ENCODE data around the gene RYR1. TPM values are rescaled to one million over a fixed set of nuclear protein-coding genes. Genes with fewer than 3 reads are reported as not detected.
"Not testable (repeated sequence)": the region's sequence is repeated elsewhere in the genome, so short reads cannot be mapped to it uniquely, and the experiment has no call there.

Gene RYR1
- total RNA-seq, 6 experiments from 2014 or later, result not detected

DNA sequence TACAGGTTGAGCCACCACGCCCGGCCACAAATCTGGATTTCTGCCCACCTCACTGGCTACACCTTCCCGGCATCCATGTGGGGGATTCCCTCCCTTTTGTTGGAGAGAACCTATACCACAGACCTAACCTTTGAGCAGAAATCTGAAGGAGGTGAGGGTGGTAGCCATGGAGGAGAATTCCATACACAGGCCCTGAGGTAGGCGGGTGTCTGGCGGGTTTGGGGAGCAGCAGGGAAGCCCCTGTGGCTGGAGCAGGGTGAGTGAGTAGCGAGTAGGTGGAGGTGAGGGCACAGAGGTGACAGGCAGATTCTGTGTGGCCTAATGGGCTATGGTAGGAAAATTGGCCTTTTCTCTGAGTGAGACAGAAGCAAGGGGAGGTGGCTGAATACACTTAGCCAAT, 196.1 kb downstream of the RYR1 start:
- H3K4me3 Mint-ChIP-seq, result no peak overlapping the region
- H3K36me3 Mint-ChIP-seq (ENCODE audit: low read depth), result peaks cover 33% of the 10 kb centered on the region
- no peaks in the 10 kb centered on the region for H3K9me3 Mint-ChIP-seq
- peaks cover 3% of the 10 kb centered on the region for H3K27me3 Mint-ChIP-seq (ENCODE audit: insufficient read depth)
- DNase-seq, result no peak
- H3K4me1 Mint-ChIP-seq (ENCODE audit: low read depth), result peaks cover 3% of the 10 kb centered on the region
- TF ChIP-seq, protein P1, sequence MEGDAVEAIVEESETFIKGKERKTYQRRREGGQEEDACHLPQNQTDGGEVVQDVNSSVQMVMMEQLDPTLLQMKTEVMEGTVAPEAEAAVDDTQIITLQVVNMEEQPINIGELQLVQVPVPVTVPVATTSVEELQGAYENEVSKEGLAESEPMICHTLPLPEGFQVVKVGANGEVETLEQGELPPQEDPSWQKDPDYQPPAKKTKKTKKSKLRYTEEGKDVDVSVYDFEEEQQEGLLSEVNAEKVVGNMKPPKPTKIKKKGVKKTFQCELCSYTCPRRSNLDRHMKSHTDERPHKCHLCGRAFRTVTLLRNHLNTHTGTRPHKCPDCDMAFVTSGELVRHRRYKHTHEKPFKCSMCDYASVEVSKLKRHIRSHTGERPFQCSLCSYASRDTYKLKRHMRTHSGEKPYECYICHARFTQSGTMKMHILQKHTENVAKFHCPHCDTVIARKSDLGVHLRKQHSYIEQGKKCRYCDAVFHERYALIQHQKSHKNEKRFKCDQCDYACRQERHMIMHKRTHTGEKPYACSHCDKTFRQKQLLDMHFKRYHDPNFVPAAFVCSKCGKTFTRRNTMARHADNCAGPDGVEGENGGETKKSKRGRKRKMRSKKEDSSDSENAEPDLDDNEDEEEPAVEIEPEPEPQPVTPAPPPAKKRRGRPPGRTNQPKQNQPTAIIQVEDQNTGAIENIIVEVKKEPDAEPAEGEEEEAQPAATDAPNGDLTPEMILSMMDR (IDR thresholded peaks at IDR 0.05), result no peak
- no peak overlapping the region for H3K27ac Mint-ChIP-seq

DNA sequence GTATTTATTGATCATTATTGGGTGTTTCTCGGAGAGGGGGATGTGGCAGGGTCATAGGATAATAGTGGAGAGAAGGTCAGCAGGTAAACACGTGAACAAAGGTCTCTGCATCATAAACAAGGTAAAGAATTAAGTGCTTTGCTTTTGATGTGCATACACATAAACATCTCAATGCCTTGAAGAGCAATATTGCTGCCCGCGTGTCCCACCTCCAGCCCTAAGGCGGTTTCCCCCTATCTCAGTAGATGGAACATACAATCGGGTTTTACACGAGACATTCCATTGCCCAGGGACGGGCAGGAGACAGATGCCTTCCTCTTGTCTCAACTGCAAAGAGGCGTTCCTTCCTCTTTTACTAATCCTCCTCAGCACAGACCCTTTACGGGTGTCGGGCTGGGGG, 197.8 kb downstream of the RYR1 start:
- not testable (repeated sequence) for H3K9me3 Mint-ChIP-seq
- H3K36me3 Mint-ChIP-seq (ENCODE audit: low read depth), result peaks cover 30% of the 10 kb centered on the region

DNA sequence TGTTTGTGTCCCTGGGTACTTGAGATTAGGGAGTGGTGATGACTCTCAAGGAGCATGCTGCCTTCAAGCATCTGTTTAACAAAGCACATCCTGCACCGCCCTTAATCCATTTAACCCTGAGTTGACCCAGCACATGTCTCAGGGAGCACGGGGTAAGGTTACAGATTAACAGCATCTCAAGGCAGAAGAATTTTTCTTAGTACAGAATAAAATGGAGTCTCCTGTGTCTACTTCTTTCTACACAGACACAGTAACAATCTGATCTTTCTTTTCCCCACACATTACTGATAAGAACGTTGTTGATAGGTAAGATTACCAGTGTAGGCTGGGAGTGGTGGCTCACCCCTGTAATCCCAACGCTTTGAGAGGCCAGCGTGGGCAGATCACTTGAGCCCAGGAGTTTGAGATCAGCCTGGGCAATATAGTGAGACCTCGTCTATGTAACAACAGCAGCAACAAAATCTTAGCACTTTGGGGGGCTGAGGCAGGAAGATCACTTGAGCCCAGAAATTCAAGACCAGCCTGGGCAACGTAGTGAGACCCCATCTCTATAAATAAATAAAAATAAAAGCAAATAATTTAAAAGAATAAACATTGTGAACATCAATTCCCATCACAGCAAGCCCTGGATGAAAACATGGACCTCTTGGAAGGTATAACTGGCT, 198.5 kb downstream of the RYR1 start:
- H3K27ac Mint-ChIP-seq; H3K27me3 Mint-ChIP-seq (ENCODE audit: insufficient read depth); H3K9me3 Mint-ChIP-seq; H3K4me3 Mint-ChIP-seq; DNase-seq: not testable (repeated sequence)
- peaks cover 12% of the 10 kb centered on the region for H3K4me1 Mint-ChIP-seq (ENCODE audit: low read depth)
- H3K36me3 Mint-ChIP-seq (ENCODE audit: low read depth), result peaks cover 29% of the 10 kb centered on the region

More for the DNA sequence above, 197.8 kb downstream of the RYR1 start:
- H3K27me3 Mint-ChIP-seq (ENCODE audit: insufficient read depth); H3K4me3 Mint-ChIP-seq; DNase-seq; H3K27ac Mint-ChIP-seq; H3K4me1 Mint-ChIP-seq (ENCODE audit: low read depth): not testable (repeated sequence)

DNA sequence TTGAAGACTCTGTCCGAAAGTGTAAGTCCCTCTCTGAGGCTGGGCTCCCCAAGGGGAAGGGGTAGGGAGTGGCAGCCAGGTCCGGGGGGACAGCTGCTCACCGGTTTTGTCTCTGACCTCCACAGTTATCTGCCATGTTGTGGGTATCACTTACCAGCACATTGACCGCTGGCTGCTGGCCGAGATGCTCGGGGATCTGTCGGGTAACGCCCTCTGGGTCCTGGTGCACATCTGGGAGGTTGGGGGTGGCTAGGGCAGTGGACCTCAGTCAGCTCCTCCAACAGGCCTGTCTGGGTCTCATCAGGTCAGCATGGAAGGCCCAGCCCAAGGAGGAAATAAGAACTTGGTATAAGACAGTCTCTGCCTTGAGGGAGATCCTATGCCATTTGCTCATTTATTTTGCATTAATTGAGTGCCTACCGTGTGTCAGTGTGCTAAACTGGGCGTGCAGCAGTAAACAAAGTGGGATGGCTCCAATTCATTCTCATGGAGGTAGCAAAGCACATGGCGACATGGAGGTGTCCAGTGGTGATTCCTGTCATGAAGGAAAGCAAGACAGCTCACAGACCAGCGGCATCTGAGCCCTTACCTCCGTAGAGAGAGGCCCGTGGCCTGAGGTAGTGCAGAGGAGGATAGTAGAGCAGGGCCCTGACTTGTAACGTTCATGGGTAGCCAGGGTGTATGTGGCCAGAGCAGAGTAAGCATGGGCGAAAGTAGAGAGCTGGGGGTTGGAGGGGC, 199.2 kb downstream of the RYR1 start:
- Mint-ChIP-seq H3K36me3 (ENCODE audit: low read depth) (peaks cover 29% of the 10 kb centered on the region), H3K4me1 (ENCODE audit: low read depth) (peaks cover 14% of the 10 kb centered on the region), H3K9me3 (no peaks in the 10 kb centered on the region), H3K27ac (no peak overlapping the region), H3K27me3 (ENCODE audit: insufficient read depth) (peaks cover 2% of the 10 kb centered on the region; the same call in 1 of the 2 replicates), H3K4me3 (no peak overlapping the region)
- TF ChIP-seq, protein P1 (IDR thresholded peaks at IDR 0.05), result no peak
- DNase-seq, result no peak

DNA sequence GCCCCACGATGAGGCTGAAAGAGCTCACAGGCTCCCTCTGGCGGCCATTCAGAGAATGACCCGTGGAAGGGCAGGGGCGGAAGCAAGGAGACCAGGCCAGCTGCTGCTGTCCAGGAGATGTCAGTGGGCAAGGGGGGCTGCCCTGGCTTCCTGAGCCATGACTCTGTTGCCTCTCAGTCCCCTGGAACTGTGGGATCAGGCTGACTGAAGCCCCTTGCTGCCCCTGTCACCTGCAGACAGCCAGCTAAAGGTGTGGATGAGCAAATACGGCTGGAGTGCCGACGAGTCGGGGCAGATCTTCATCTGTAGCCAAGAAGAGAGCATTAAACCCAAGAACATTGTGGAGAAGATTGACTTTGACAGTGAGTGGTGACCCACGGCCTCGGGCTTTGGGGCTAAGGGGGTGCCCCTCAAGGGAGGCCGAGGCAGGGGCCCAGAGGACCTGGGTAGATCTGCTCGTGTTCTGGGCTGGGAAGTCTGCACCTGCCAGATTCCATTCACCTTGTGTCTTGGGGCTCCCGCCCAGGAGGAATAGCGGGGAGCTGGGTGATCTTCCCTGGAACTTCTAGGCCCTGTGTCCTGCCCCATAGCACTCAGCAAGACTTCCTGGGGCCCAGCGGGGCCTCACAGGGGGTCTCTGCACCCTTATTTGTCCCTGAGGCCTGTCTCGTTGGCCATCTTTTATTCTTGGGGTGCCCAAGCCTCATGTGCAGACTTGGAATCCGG, 201.4 kb downstream of the RYR1 start:
- peaks cover 2% of the 10 kb centered on the region; the same call in 1 of the 2 replicates for H3K27me3 Mint-ChIP-seq (ENCODE audit: insufficient read depth)
- no peaks in the 10 kb centered on the region for H3K9me3 Mint-ChIP-seq
- peak; percentile 53 for DNase-seq
- H3K27ac Mint-ChIP-seq, result peak overlapping the region; percentile 79
- TF ChIP-seq, protein P1 (IDR thresholded peaks at IDR 0.05), result peak; percentile 97
- H3K4me3 Mint-ChIP-seq, result peak overlapping the region; percentile 1; the same call in 1 of the 2 replicates
- peaks cover 14% of the 10 kb centered on the region for H3K4me1 Mint-ChIP-seq (ENCODE audit: low read depth)
- peaks cover 25% of the 10 kb centered on the region for H3K36me3 Mint-ChIP-seq (ENCODE audit: low read depth)

DNA sequence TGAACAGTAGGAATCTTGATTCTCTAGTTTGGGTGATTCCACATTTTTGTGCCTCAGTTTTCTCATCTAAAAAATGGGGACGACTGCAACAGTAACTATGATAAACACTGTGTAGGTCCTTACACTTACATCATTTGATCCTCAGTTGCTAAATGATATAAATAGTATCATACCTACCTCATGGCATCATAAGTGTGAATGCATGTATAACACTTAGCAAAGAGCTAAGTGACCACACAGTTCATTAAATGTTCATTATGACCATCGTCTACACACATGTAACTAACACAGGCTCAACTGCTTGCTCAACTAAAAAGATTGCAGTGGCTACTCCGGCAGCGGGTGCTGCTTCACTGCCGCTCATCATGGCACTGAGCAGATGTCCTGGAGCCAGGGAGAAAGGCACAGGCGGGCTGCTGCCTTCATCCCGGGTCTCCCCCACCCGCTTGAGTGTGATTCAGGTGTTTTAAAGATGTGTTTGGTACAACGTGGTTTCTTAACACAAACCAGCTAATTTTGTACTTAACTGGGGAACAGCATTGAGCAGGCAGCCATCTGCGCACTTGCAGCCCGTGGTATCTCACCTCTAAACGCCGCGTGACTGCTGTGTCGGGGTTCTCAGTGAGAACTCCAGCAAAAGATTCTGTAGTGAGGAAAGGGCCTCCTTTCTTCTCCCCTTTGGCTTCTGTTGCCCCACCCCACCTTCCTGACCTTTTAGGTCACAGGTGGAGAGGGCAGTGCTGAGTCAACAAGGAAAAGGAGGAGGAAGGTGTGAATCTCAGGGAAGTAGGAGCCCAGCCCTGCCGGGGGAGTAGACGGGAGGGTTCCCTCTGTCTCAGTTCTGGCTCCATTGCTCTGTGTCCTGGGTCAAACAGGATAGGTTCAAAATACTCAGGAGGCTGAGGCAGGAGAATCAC, 202.2 kb downstream of the RYR1 start:
- peaks cover 25% of the 10 kb centered on the region for H3K36me3 Mint-ChIP-seq (ENCODE audit: low read depth)
- no peak overlapping the region for H3K4me3 Mint-ChIP-seq
- no peak for DNase-seq
- peaks cover 14% of the 10 kb centered on the region for H3K4me1 Mint-ChIP-seq (ENCODE audit: low read depth)
- H3K9me3 Mint-ChIP-seq, result no peaks in the 10 kb centered on the region
- TF ChIP-seq, protein P1 (IDR thresholded peaks at IDR 0.05), result no peak
- no peak overlapping the region for H3K27ac Mint-ChIP-seq
- H3K27me3 Mint-ChIP-seq (ENCODE audit: insufficient read depth), result peaks cover 2% of the 10 kb centered on the region; the same call in 1 of the 2 replicates

Data from HFFc6 (cell line).